ENCODE data around the gene HMCN2. TPM values are rescaled to one million over a fixed set of nuclear protein-coding genes. Genes with fewer than 3 reads are reported as not detected.

HMCN2 gene
- total and polyA plus RNA-seq, 4 donors, result 0.24 to 1.8 (median 0.29) TPM

DNA sequence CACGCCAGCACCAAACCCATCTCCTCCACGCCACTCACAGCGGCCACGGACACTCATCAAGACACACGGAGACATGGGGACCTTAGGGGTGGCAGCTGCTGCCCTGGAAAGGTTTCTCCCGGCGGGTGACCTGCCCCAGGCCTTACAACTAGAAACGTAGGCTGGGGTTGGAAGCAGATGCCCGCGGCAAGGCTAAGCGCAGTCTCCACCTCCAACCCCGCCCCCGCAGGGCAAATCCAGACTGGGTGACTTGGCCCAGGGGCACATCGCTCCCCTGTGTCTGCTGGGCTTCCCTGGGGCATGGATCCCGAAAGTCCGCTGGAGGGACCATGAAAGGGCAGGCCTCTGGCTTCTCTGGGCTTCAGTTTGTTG is 167.2 kb downstream of the HMCN2 start:
- peak overlapping the region in 2 of 3 donors; percentile 55 to 57 for H3K4me3 ChIP-seq (ENCODE audit: low read depth in 1 of 3, low read length in 3 of 3)
- no peaks in the 10 kb centered on the region for H3K9me3 ChIP-seq (ENCODE audit: control insufficient read depth in 4 of 4, low read length in 3 of 4)
- H3K27me3 ChIP-seq (ENCODE audit: control insufficient read depth in 4 of 4, insufficient read depth in 4 of 4, low read length in 3 of 4), result no peaks in the 10 kb centered on the region
- H3K9ac ChIP-seq (ENCODE audit: low read depth in 1 of 2, low read length in 2 of 2), result peak overlapping the region; percentile 52 to 87
- no peaks in the 10 kb centered on the region for H3K36me3 ChIP-seq (ENCODE audit: control insufficient read depth in 4 of 4, insufficient read depth in 3 of 4, low read depth in 1 of 4, low read length in 3 of 4)
- no peak for TF ChIP-seq NR2F2 (IDR thresholded peaks at IDR 0.05)
- no peak for TF ChIP-seq RAD21 (IDR thresholded peaks at IDR 0.05)
- TF ChIP-seq FOXA1 (IDR thresholded peaks at IDR 0.05), result no peak
- no peak for TF ChIP-seq YY1 (IDR thresholded peaks at IDR 0.05)
- no peak for TF ChIP-seq CTCF (IDR thresholded peaks at IDR 0.05; ENCODE audit: low read depth, low read length, missing input control)
- no peak for TF ChIP-seq MAX (IDR thresholded peaks at IDR 0.05)
- TF ChIP-seq TAF1 (conservative IDR thresholded peaks at IDR 0.05), result no peak
- no peak for TF ChIP-seq FOXA2 (IDR thresholded peaks at IDR 0.05)
- TF ChIP-seq, protein P1, sequence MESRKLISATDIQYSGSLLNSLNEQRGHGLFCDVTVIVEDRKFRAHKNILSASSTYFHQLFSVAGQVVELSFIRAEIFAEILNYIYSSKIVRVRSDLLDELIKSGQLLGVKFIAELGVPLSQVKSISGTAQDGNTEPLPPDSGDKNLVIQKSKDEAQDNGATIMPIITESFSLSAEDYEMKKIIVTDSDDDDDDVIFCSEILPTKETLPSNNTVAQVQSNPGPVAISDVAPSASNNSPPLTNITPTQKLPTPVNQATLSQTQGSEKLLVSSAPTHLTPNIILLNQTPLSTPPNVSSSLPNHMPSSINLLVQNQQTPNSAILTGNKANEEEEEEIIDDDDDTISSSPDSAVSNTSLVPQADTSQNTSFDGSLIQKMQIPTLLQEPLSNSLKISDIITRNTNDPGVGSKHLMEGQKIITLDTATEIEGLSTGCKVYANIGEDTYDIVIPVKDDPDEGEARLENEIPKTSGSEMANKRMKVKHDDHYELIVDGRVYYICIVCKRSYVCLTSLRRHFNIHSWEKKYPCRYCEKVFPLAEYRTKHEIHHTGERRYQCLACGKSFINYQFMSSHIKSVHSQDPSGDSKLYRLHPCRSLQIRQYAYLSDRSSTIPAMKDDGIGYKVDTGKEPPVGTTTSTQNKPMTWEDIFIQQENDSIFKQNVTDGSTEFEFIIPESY (IDR thresholded peaks at IDR 0.05), result no peak
- no peak for TF ChIP-seq JUND (IDR thresholded peaks at IDR 0.05)
- no peak for TF ChIP-seq GABPA (IDR thresholded peaks at IDR 0.05 in 1 of 2, conservative IDR thresholded peaks at IDR 0.05 in 1 of 2)
- TF ChIP-seq HNF4G (IDR thresholded peaks at IDR 0.05), result no peak
- TF ChIP-seq, protein P2, sequence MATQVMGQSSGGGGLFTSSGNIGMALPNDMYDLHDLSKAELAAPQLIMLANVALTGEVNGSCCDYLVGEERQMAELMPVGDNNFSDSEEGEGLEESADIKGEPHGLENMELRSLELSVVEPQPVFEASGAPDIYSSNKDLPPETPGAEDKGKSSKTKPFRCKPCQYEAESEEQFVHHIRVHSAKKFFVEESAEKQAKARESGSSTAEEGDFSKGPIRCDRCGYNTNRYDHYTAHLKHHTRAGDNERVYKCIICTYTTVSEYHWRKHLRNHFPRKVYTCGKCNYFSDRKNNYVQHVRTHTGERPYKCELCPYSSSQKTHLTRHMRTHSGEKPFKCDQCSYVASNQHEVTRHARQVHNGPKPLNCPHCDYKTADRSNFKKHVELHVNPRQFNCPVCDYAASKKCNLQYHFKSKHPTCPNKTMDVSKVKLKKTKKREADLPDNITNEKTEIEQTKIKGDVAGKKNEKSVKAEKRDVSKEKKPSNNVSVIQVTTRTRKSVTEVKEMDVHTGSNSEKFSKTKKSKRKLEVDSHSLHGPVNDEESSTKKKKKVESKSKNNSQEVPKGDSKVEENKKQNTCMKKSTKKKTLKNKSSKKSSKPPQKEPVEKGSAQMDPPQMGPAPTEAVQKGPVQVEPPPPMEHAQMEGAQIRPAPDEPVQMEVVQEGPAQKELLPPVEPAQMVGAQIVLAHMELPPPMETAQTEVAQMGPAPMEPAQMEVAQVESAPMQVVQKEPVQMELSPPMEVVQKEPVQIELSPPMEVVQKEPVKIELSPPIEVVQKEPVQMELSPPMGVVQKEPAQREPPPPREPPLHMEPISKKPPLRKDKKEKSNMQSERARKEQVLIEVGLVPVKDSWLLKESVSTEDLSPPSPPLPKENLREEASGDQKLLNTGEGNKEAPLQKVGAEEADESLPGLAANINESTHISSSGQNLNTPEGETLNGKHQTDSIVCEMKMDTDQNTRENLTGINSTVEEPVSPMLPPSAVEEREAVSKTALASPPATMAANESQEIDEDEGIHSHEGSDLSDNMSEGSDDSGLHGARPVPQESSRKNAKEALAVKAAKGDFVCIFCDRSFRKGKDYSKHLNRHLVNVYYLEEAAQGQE (IDR thresholded peaks at IDR 0.05), result peak; percentile 73
- TF ChIP-seq RXRA (IDR thresholded peaks at IDR 0.05), result peak; percentile 42 to 60
- TF ChIP-seq EGR1 (IDR thresholded peaks at IDR 0.05; ENCODE audit: low read depth in 2 of 2), result peak; percentile 92 to 97
- peak; percentile 24 to 30 for TF ChIP-seq HNF4A (conservative IDR thresholded peaks at IDR 0.05)
- TF ChIP-seq, protein P3, sequence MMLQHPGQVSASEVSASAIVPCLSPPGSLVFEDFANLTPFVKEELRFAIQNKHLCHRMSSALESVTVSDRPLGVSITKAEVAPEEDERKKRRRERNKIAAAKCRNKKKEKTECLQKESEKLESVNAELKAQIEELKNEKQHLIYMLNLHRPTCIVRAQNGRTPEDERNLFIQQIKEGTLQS (IDR thresholded peaks at IDR 0.05), result no peak
- TF ChIP-seq SP1 (IDR thresholded peaks at IDR 0.05), result peak; percentile 48
- peak overlapping the region; percentile 85 to 96 for H3K27ac ChIP-seq (ENCODE audit: low read depth in 1 of 2, low read length in 2 of 2)
- no peak for DNase-seq (ENCODE audit: low spot score)
- WGBS, result 34% methylated on average over 16 of the region's 16 CpGs
- peaks cover 8 to 38% (median 21%) of the 10 kb centered on the region in 4 donors for H3K4me1 ChIP-seq (ENCODE audit: control insufficient read depth in 4 of 4, insufficient read depth in 4 of 4, low read length in 3 of 4)

All from liver (tissue), 9 donors.